Measurements from ENCODE around the gene MAN1C1. TPM values are rescaled to one million over a fixed set of nuclear protein-coding genes. Genes with fewer than 3 reads are reported as not detected.

MAN1C1 gene
- total and polyA plus RNA-seq, 2 donors (not counting 1 experiment from before 2014, with no cell fraction given): 0.31 to 0.89 TPM

DNA sequence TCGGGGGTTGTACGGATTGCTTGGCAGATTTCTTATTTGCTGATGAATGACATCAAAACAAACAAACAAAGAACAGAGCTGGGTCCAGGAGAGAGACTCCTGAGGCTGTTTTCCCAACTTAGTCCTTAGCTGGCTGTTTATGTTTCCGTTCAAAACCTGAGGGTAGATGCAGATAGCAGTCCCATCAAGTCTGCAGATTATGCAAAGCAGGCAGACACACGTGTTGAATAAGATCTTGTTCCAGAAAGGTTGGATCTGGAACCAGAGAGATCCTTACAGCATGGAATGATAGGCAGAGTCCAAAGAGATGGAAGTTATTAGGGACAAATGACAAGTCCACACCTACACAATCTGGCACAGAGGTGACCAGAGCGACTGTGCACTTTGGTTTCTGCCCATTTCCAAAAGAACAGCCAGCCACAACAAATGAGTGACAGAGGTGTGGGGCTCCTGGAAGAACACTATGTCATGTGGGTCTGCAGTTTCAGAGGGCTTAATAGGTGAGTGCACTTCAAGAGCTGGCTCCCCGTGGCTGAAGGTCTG, 65.5 kb downstream of the MAN1C1 start:
- Histone ChIP-seq H4K20me1 (ENCODE audit: control insufficient read depth, insufficient read depth, low read length, poor library complexity, severe bottlenecking) (no peaks in the 10 kb centered on the region), H3K27me3 (replicated peaks in 1 of 4; ENCODE audit: control extremely low read depth in 1 of 4, control insufficient read depth in 3 of 4, insufficient read depth in 4 of 4, low read length in 3 of 4) (peaks cover 0 to 5% (median 0%) of the 10 kb centered on the region in 4 experiments), H3K4me3 (ENCODE audit: control extremely low read depth in 1 of 5, extremely low read depth in 1 of 5, insufficient read depth in 1 of 5, low read depth in 2 of 5, low read length in 4 of 5) (no peak overlapping the region), H3K4me1 (ENCODE audit: control insufficient read depth in 2 of 2, insufficient read depth in 2 of 2, low read length in 2 of 2) (no peaks in the 10 kb centered on the region), H3K9ac (ENCODE audit: low read length) (no peak overlapping the region), H2AFZ (ENCODE audit: insufficient read depth, low read depth, low read length, poor library complexity, severe bottlenecking) (no peak overlapping the region), H3K27ac (ENCODE audit: low read length in 2 of 2) (no peak overlapping the region), H3K4me2 (replicated peaks; ENCODE audit: low read depth, low read length, poor library complexity, severe bottlenecking) (no peak overlapping the region), H3K36me3 (replicated peaks in 1 of 2; ENCODE audit: control extremely low read depth in 1 of 2, control insufficient read depth in 1 of 2, extremely low read depth in 1 of 2, insufficient read depth in 2 of 2, low read length in 1 of 2) (no peaks in the 10 kb centered on the region), H3K79me2 (ENCODE audit: control insufficient read depth, insufficient read depth, low read length) (no peaks in the 10 kb centered on the region), H3K9me3 (ENCODE audit: control extremely low read depth in 1 of 3, control insufficient read depth in 2 of 3, insufficient read depth in 1 of 3, low read length in 2 of 3) (no peaks in the 10 kb centered on the region)
- peaks cover 24% of the 10 kb centered on the region for H3K27me3 Mint-ChIP-seq
- H3K9me3 Mint-ChIP-seq (ENCODE audit: insufficient read depth): no peaks in the 10 kb centered on the region
- H3K4me3 Mint-ChIP-seq: no peak overlapping the region
- POLR2A ChIA-PET: no interaction called here
- H3K4me1 Mint-ChIP-seq: no peaks in the 10 kb centered on the region
- no peak overlapping the region for H3K27ac Mint-ChIP-seq
- CTCF ChIA-PET: no interaction called here
- no peak for TF ChIP-seq EZH2 (IDR thresholded peaks at IDR 0.05; ENCODE audit: borderline replicate concordance, insufficient read depth, low read depth, low read length, poor library complexity, severe bottlenecking)
- TF ChIP-seq, protein P1, sequence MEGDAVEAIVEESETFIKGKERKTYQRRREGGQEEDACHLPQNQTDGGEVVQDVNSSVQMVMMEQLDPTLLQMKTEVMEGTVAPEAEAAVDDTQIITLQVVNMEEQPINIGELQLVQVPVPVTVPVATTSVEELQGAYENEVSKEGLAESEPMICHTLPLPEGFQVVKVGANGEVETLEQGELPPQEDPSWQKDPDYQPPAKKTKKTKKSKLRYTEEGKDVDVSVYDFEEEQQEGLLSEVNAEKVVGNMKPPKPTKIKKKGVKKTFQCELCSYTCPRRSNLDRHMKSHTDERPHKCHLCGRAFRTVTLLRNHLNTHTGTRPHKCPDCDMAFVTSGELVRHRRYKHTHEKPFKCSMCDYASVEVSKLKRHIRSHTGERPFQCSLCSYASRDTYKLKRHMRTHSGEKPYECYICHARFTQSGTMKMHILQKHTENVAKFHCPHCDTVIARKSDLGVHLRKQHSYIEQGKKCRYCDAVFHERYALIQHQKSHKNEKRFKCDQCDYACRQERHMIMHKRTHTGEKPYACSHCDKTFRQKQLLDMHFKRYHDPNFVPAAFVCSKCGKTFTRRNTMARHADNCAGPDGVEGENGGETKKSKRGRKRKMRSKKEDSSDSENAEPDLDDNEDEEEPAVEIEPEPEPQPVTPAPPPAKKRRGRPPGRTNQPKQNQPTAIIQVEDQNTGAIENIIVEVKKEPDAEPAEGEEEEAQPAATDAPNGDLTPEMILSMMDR (IDR thresholded peaks at IDR 0.05): no peak
- DNase-seq: no peak
- no peak for ATAC-seq (ENCODE audit: low read depth)
- intact Hi-C loops (cut with micrococcal nuclease): no loop called here
- WGBS (ENCODE audit: insufficient coverage): 83% methylated on average over 3 of the region's 6 CpGs

DNA sequence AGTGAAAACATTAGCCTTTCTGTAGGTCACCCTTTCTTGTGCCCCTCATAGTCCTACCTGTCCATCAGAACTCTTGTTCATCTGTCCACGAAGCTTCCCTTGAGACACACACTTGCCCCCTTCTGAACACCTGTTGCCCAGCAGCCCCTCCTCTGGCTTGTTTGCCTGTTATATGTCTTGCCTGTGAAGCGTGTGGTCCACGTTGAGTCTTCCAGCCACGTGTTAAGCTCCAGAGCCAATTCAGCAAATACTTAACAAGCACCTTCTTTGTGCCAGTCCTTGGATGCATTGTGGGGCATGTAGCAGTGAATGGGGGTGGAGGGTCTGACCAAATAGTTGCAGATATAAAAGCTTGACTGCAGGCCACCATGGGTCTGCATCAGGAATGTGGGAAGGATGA, 66.6 kb downstream of the MAN1C1 start:
- CTCF ChIA-PET: no interaction called here

More for the DNA sequence above, 66.6 kb downstream of the MAN1C1 start:
- no peaks in the 10 kb centered on the region for H3K36me3 ChIP-seq (replicated peaks in 1 of 2; ENCODE audit: control extremely low read depth in 1 of 2, control insufficient read depth in 1 of 2, extremely low read depth in 1 of 2, insufficient read depth in 2 of 2, low read length in 1 of 2)
- no peak overlapping the region for H3K9ac ChIP-seq (ENCODE audit: low read length)
- H2AFZ ChIP-seq (ENCODE audit: insufficient read depth, low read depth, low read length, poor library complexity, severe bottlenecking): no peak overlapping the region
- POLR2A ChIA-PET: no interaction called here
- H3K4me1 ChIP-seq (ENCODE audit: control insufficient read depth in 2 of 2, insufficient read depth in 2 of 2, low read length in 2 of 2): no peaks in the 10 kb centered on the region
- H3K79me2 ChIP-seq (ENCODE audit: control insufficient read depth, insufficient read depth, low read length): no peaks in the 10 kb centered on the region
- Mint-ChIP-seq H3K27me3 (peaks cover 24% of the 10 kb centered on the region), H3K9me3 (ENCODE audit: insufficient read depth) (no peaks in the 10 kb centered on the region), H3K4me1 (no peaks in the 10 kb centered on the region), H3K27ac (no peak overlapping the region), H3K4me3 (no peak overlapping the region)
- ATAC-seq (ENCODE audit: low read depth) (no peak), DNase-seq (no peak)
- no peak overlapping the region for H3K27ac ChIP-seq (ENCODE audit: low read length in 2 of 2)
- H3K27me3 ChIP-seq (replicated peaks in 1 of 4; ENCODE audit: control extremely low read depth in 1 of 4, control insufficient read depth in 3 of 4, insufficient read depth in 4 of 4, low read length in 3 of 4): peaks cover 0 to 5% (median 1%) of the 10 kb centered on the region in 4 experiments
- no peaks in the 10 kb centered on the region for H4K20me1 ChIP-seq (ENCODE audit: control insufficient read depth, insufficient read depth, low read length, poor library complexity, severe bottlenecking)
- 80% methylated on average over 1 of the region's 4 CpGs for WGBS (ENCODE audit: insufficient coverage)
- no peak for TF ChIP-seq EZH2 (IDR thresholded peaks at IDR 0.05; ENCODE audit: borderline replicate concordance, insufficient read depth, low read depth, low read length, poor library complexity, severe bottlenecking)
- TF ChIP-seq, protein P1 (IDR thresholded peaks at IDR 0.05): no peak
- no peak overlapping the region for H3K4me2 ChIP-seq (replicated peaks; ENCODE audit: low read depth, low read length, poor library complexity, severe bottlenecking)
- no peaks in the 10 kb centered on the region for H3K9me3 ChIP-seq (ENCODE audit: control extremely low read depth in 1 of 3, control insufficient read depth in 2 of 3, insufficient read depth in 1 of 3, low read length in 2 of 3)
- H3K4me3 ChIP-seq (ENCODE audit: control extremely low read depth in 1 of 5, extremely low read depth in 1 of 5, insufficient read depth in 1 of 5, low read depth in 2 of 5, low read length in 4 of 5): no peak overlapping the region
- intact Hi-C loops (cut with micrococcal nuclease): no loop called here
